IMR-90 (cell line): ENCODE data around the gene GSTA5. TPM values are rescaled to one million over a fixed set of nuclear protein-coding genes. Genes with fewer than 3 reads are reported as not detected.
"Not testable (repeated sequence)": the region's sequence is repeated elsewhere in the genome, so short reads cannot be mapped to it uniquely, and the experiment has no call there.

Experiments
- ATAC-seq: fragments of 200-7000 bp; cut with Tn5 transposase; 2 replicates; pipeline ENCODE4 v1.9.1; 2020; ENCODE audit warnings: low read depth, mild to moderate bottlenecking, moderate library complexity
- BruUV-seq: library from RNA; stranded (reverse); fragments of 400-500 nt; replicated peaks from 2 replicates; lab custom pipeline; 2021; lab: Mats Ljungman, UMichigan
- CTCF ChIA-PET: fragments of 300-600 bp; formaldehyde crosslinking; extraction: SDS; loops from one replicate; lab custom pipeline; 2021; ENCODE audit warnings: antibody characterized with exemption; lab: Yijun Ruan, JAX
- POLR2A ChIA-PET: fragments of 300-600 bp; sonication (Branson Sonifier 250); formaldehyde crosslinking; loops from one replicate; lab custom pipeline; 2022; ENCODE audit warnings: antibody characterized with exemption; ENCODE audit not compliant: unreplicated experiment; lab: Charles Lee
- DNase-seq: peaks from one replicate; pipeline ENCODE4 v3.0.0; 2013
- H2AFZ ChIP-seq: replicated peaks from 2 replicates; pipeline ENCODE3; 2013; ENCODE audit warnings: low read length, mild to moderate bottlenecking; ENCODE audit not compliant: poor library complexity
- H2AK5ac ChIP-seq: 2 replicates; pipeline ENCODE4 v1.6.1; 2013; ENCODE audit warnings: low read depth, low read length, inconsistent platforms
- H2AK9ac ChIP-seq: replicated peaks from 2 replicates; pipeline ENCODE3; 2013; ENCODE audit warnings: mild to moderate bottlenecking, low read depth, low read length, moderate library complexity; ENCODE audit not compliant: poor library complexity
- H2BK120ac ChIP-seq: 2 replicates; pipeline ENCODE4 v1.6.1; 2013; ENCODE audit warnings: low read depth, low read length, inconsistent platforms
- H2BK15ac ChIP-seq: 3 replicates; pipeline ENCODE4 v1.6.1; 2013; ENCODE audit warnings: low read depth, low read length, inconsistent platforms
- H2BK20ac ChIP-seq: 2 replicates; pipeline ENCODE4 v1.6.1; 2013; ENCODE audit warnings: low read depth, mild to moderate bottlenecking, inconsistent platforms, low read length, moderate library complexity
- H2BK5ac ChIP-seq: 2 replicates; pipeline ENCODE4 v1.6.1; 2013; ENCODE audit warnings: mild to moderate bottlenecking, low read depth, low read length, inconsistent platforms; ENCODE audit not compliant: poor library complexity, severe bottlenecking
- H3K14ac ChIP-seq: replicated peaks from 2 replicates; pipeline ENCODE4 v1.6.1; 2013; ENCODE audit warnings: low read depth, low read length, inconsistent platforms
- H3K18ac ChIP-seq: 2 replicates; pipeline ENCODE4 v1.6.1; 2013; ENCODE audit warnings: low read depth, low read length, control low read depth
- H3K23ac ChIP-seq: 2 replicates; pipeline ENCODE4 v1.6.1; 2013; ENCODE audit warnings: low read depth, low read length, inconsistent platforms
- H3K27ac ChIP-seq: 2 replicates; pipeline ENCODE4 v1.5.1; 2013; ENCODE audit warnings: mild to moderate bottlenecking, control low read depth, low read length; ENCODE audit not compliant: insufficient read depth
- H3K27me3 ChIP-seq: 2 replicates; pipeline ENCODE4 v1.6.1; 2013; ENCODE audit warnings: low read length; ENCODE audit not compliant: control insufficient read depth, insufficient read depth
- H3K36me3 ChIP-seq: 2 replicates; pipeline ENCODE4 v1.6.1; 2013; ENCODE audit warnings: low read length, mixed read lengths; ENCODE audit not compliant: control insufficient read depth, insufficient read depth
- H3K4ac ChIP-seq: 2 replicates; pipeline ENCODE4 v1.6.1; 2013; ENCODE audit warnings: low read depth, low read length, inconsistent platforms
- H3K4me1 ChIP-seq: 2 replicates; pipeline ENCODE4 v1.6.1; 2013; ENCODE audit warnings: low read length, mixed read lengths; ENCODE audit not compliant: control insufficient read depth, insufficient read depth
- H3K4me2 ChIP-seq: 2 replicates; pipeline ENCODE4 v1.6.1; 2013; ENCODE audit warnings: low read depth, mild to moderate bottlenecking, control low read depth, low read length, moderate library complexity
- H3K4me3 ChIP-seq: 2 replicates; pipeline ENCODE4 v1.5.1; 2013; ENCODE audit warnings: low read depth, mild to moderate bottlenecking, control low read depth, low read length, moderate library complexity; ENCODE audit not compliant: insufficient read depth
- H3K56ac ChIP-seq: 2 replicates; pipeline ENCODE4 v1.6.1; 2013; ENCODE audit warnings: low read length, inconsistent platforms; ENCODE audit not compliant: insufficient read depth; ENCODE audit errors: extremely low read depth
- H3K79me1 ChIP-seq, 2 experiments: 2 replicates each; pipeline ENCODE4 v1.6.1; 2013; ENCODE audit warnings: low read length in 2 of 2, inconsistent platforms in 1 of 2, low read depth in 1 of 2
- H3K9ac ChIP-seq: 2 replicates; pipeline ENCODE4 v1.6.1; 2013; ENCODE audit warnings: low read depth, low read length, control low read depth
- H3K9me1 ChIP-seq: 2 replicates; pipeline ENCODE4 v1.6.1; 2013; ENCODE audit warnings: low read length, inconsistent platforms; ENCODE audit not compliant: insufficient read depth
- H3K9me3 ChIP-seq: 2 replicates; pipeline ENCODE4 v1.6.1; 2013; ENCODE audit warnings: low read length; ENCODE audit not compliant: control insufficient read depth, insufficient read depth
- H4K20me1 ChIP-seq: 2 replicates; pipeline ENCODE4 v1.6.1; 2013; ENCODE audit warnings: low read length, inconsistent platforms; ENCODE audit not compliant: insufficient read depth
- H4K5ac ChIP-seq: 2 replicates; pipeline ENCODE4 v1.6.1; 2013; ENCODE audit warnings: mild to moderate bottlenecking, low read depth, low read length, control low read depth
- H4K8ac ChIP-seq, 2 experiments: 2 replicates each; pipeline ENCODE4 v1.6.1; 2013; ENCODE audit warnings: low read depth in 2 of 2, low read length in 2 of 2, control low read depth in 1 of 2, inconsistent platforms in 1 of 2
- H4K91ac ChIP-seq: 2 replicates; pipeline ENCODE4 v1.6.1; 2013; ENCODE audit warnings: low read depth, low read length, inconsistent platforms; ENCODE audit not compliant: insufficient read depth
- BHLHE40 ChIP-seq: fragments of 150-350 bp; IDR thresholded peaks from 2 replicates; pipeline ENCODE4 v1.6.1; 2016; ENCODE audit warnings: mild to moderate bottlenecking, low read depth, low read length
- FOS ChIP-seq: fragments of 150-350 bp; IDR thresholded peaks from 2 replicates; pipeline ENCODE4 v1.6.1; 2016; ENCODE audit warnings: low read depth, low read length
- MAFK ChIP-seq: IDR thresholded peaks from 2 replicates; pipeline ENCODE4 v1.6.1; 2012; ENCODE audit warnings: low read depth, low read length, improper control_type of control experiment
- NFE2L2 ChIP-seq: fragments of 150-350 bp; IDR thresholded peaks from 2 replicates; pipeline ENCODE4 v1.6.1; 2016; ENCODE audit warnings: low read depth, mild to moderate bottlenecking, low read length
- RFX5 ChIP-seq: IDR thresholded peaks from 2 replicates; pipeline ENCODE4 v1.8.0; 2012; ENCODE audit warnings: low read depth, mild to moderate bottlenecking, low read length, moderate library complexity
- SMC3 ChIP-seq: fragments of 150-350 bp; IDR thresholded peaks from 2 replicates; pipeline ENCODE4 v1.6.1; 2016; ENCODE audit warnings: low read depth, mild to moderate bottlenecking, antibody characterized with exemption, low read length, moderate library complexity
- WGBS, 2 experiments: methylation state at CpG; one replicate each; pipeline versions ENCODE4 v1.1.5 to v1.1.7; 2013; ENCODE audit warnings: missing lambda C conversion rate in 2 of 2; ENCODE audit not compliant: insufficient read length in 1 of 2; ENCODE audit errors: extremely low coverage in 2 of 2; 5-methylcytosine and 5-hydroxymethylcytosine counted together
- dilution Hi-C: fragments of 300-500 bp; cut with HindIII; formaldehyde crosslinking; loops from one replicate; pipeline ENCODE4 v1.14.3; 2018; ENCODE audit warnings: low sequenced_read_pairs; ENCODE audit not compliant: unreplicated experiment
- in situ Hi-C: fragments of 300-500 bp; cut with MboI; formaldehyde crosslinking; loops from 3 replicates; pipeline ENCODE4 v1.14.3; 2019; ENCODE audit warnings: low sequenced_read_pairs, inconsistent platforms, mixed read lengths
- intact Hi-C: fragments of 100-400 bp; cut with micrococcal nuclease; formaldehyde crosslinking; loops from 2 replicates; pipeline ENCODE4 v1.10.0; 2022
- polyA plus RNA-seq, 3 experiments: library from polyadenylated mRNA; depleted of rRNA; stranded (reverse); fragments of >200 nt; gene quantifications; 2 replicates each; pipeline ENCODE4 v1.2.3, GENCODE V29; 2012; ENCODE audit warnings: low replicate concordance in 1 of 3
- total RNA-seq: library from RNA; depleted of rRNA; stranded (reverse); fragments of >200 nt; gene quantifications from 2 replicates; pipeline ENCODE4 v1.2.3, GENCODE V29; 2012

GSTA5 gene
- total and polyA plus RNA-seq, 2 of the 4 experiments (the other 2 are of a cell fraction), result not detected

DNA sequence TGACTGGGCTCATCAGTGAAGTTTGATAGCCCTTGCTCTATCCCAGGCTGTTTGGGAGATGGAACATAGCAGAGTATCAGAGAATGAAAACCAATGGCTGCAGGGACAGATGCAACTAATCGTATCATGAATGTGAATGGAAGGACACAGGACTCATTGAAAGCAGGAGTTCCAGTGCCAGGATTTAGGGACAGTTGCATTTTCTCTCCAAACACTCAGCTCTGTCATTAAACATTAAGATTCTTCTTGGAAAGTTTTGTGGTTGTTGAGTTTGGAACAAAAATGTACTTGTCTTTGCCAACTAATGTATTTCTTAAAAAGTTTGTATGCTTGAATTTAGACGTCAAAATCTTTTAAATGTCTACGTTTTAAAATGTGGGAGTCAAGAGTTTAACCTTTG lies 31.0 kb upstream of the GSTA5 start:
- Histone ChIP-seq H3K27ac (no peak overlapping the region; the same call in 1 of the 2 replicates), H2BK15ac (no peak overlapping the region), H3K4me2 (peak overlapping the region; percentile 27; the same call in 1 of the 2 replicates), H4K5ac (no peak overlapping the region), H3K14ac (no peak overlapping the region), H3K18ac (no peak overlapping the region; the same call in 1 of the 2 replicates), H2AK5ac (no peak overlapping the region), H3K79me1 (no peaks in the 10 kb centered on the region), H3K9me3 (no peaks in the 10 kb centered on the region), H4K8ac (no peak overlapping the region), H3K9me1 (peaks cover 5% of the 10 kb centered on the region), H2BK5ac (no peak overlapping the region), H3K4ac (no peak overlapping the region), H2BK20ac (no peak overlapping the region), H3K9ac (no peak overlapping the region), H3K36me3 (no peaks in the 10 kb centered on the region), H2AK9ac (no peak overlapping the region), H3K56ac (no peak overlapping the region), H2AFZ (no peak overlapping the region), H3K4me1 (peaks cover 15% of the 10 kb centered on the region), H4K20me1 (no peaks in the 10 kb centered on the region), H4K91ac (no peak overlapping the region), H3K4me3 (no peak overlapping the region), H2BK120ac (peak overlapping the region; percentile 3; the same call in 1 of the 2 replicates), H3K27me3 (no peaks in the 10 kb centered on the region), H3K23ac (no peak overlapping the region)
- POLR2A ChIA-PET, result no interaction called here
- dilution Hi-C loops (no loop called here), in situ Hi-C loops (no loop called here), intact Hi-C loops (no loop called here)
- TF ChIP-seq NFE2L2 (no peak), MAFK (no peak), BHLHE40 (no peak), SMC3 (no peak), RFX5 (no peak), FOS (no peak)
- no TSS peak for BruUV-seq
- CTCF ChIA-PET, result interaction anchor here (0.6 kb wide), 1 partner anchor 11 kb away, joined by 4 read pairs; no protein-coding TSS in a partner anchor
- WGBS, 2 experiments, result no CpG with 5 or more reads among the region's 3 CpGs
- DNase-seq, result peak; percentile 8
- no peak for ATAC-seq

DNA sequence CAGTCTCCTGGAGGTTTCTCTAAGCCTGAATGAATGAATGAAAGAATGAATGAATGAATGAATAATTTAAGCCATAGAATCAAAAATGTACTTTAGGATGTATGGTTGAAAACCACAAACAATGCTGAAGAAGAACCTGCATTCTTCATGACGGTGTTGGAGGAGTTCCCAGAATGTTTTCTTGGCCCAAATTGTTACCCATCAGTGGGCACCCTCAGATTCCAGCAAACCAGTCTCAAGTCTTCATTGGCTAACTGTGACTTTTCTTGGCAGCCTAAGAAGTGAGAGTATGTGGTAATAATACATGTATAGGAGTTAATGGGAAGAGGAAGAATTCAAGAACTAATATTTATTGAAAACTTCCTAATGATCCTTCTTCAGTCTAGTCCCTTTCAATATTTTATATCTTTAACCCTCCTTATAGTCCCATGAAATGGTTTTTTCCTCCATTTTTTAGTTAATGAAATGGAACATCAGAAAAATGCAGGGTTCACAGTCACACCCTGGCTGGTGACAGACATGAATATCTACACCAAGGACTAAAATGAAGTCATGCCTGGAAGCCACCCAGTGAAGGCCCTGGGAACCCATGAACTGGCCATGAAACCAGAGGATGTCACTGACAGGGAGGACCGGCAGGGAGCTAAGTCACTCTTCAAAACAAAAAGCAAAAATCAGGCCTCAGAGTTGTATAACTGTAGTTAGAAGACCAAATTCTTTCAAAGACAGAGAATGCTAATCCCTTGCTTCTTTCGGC lies 29.9 kb upstream of the GSTA5 start:
- H3K79me1 ChIP-seq, H3K14ac ChIP-seq, H3K4me2 ChIP-seq, intact Hi-C loops, CTCF ChIA-PET, H2BK5ac ChIP-seq, in situ Hi-C loops, H3K27ac ChIP-seq, H3K4me3 ChIP-seq, H3K36me3 ChIP-seq, H2AK5ac ChIP-seq, H3K4me1 ChIP-seq, H2AK9ac ChIP-seq, H3K56ac ChIP-seq, H3K9me3 ChIP-seq, H4K8ac ChIP-seq, H2BK15ac ChIP-seq, H4K91ac ChIP-seq, BruUV-seq, H2BK120ac ChIP-seq, H2BK20ac ChIP-seq, dilution Hi-C loops, H4K20me1 ChIP-seq, H3K9me1 ChIP-seq, H3K9ac ChIP-seq, H3K4ac ChIP-seq, DNase-seq, H3K23ac ChIP-seq, H2AFZ ChIP-seq, H3K27me3 ChIP-seq, POLR2A ChIA-PET, ATAC-seq: not testable (repeated sequence)
- H4K5ac ChIP-seq, result peak overlapping the region; percentile 57; the same call in 1 of the 2 replicates
- H3K18ac ChIP-seq, result peak overlapping the region; percentile 75; the same call in 1 of the 2 replicates
- no CpG with 5 or more reads among the region's 3 CpGs for WGBS, 2 experiments
